SKM-1 (cell line): ENCODE measurements around the gene NPR1.
A peak's percentile ranks its signal among the peaks of the same experiment; 100 is the strongest.
"Not testable (repeated sequence)": the region's sequence is repeated elsewhere in the genome, so short reads cannot be mapped to it uniquely, and the experiment has no call there.

Experiments
- DNase-seq: peaks from one replicate; lab custom pipeline; 2025; ENCODE audit not compliant: unreplicated experiment; lab: John Stamatoyannopoulos, UW

Gene NPR1

GRCh38 chr1:153649137-153649862 is 29.2 kb upstream of the NPR1 start:
- DNase-seq = no peak

DNA sequence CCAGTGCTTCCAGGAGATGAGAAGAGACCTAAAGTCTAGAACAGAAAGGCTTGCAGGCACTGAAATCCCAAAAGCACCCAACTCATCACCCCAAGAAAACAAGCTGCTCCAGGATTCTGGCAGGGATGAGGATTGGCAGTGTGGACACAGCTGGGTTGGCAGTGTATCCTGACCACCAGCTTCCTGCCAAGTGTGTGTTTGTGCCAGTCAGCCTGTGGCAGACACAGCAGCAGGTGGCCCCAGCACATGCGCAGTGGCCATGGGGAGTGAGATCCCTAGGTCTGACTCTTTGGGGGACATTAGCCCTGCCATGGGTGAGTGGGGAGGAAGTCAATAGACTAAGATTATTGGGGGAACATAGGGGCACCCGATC is 28.6 kb upstream of the NPR1 start:
- no peak for DNase-seq

DNA sequence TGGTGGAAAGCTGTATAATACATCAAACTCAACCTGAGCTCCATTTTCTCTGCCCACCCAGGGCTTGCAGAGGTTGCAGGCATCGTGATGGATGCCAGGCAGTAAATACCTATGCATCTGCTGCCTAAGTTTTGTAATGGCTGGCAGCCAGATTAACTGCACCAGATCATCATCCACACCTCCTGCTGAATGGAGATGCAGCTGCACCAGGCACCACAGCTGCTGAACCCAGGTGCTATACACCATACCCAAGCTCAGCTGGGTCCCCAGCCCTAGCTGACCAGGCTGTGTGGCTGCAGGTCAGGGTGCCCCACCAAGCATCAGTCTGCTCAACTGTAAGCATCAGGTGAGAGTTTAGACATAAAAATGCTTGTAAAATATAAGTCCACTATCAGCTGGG is 26.7 kb upstream of the NPR1 start:
- no peak for DNase-seq

DNA sequence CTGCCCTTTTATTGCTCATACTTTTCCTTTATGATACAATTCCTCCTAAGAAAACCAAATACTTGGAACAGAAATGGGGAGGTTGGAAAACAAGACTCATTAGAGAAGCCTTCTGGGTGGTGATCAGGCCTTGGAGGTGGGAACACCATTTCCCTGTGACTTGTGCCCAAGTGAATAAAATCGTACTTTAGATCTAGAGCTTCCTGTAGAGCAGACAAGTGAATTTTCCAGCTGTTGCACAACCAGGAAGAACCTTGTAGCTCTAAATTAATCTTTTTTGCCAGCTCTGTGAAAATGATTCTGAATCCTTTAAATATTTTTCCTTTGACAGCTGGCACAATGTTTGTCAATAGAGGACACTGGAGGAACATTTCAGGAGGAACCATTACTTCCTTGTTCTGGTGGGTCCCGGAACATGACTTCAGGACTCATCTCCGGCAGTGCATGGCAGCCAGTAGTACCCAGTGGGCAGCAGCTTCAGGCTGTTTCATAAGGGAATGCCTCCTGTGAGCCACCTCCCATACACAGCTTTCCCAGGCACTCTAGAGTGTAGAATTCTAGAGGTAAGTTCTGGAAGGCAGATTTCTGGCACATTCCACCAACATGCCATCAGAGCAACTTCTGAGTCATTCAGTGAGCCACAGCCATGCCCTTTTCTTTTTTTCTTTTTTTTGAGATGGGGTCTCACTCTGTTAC is 25.5 kb upstream of the NPR1 start:
- DNase-seq = no peak

- DNase-seq = no peak
Measured at GRCh38 chr1:153655333-153655732, 23.2 kb upstream of the NPR1 start.

- peak; percentile 91 for DNase-seq
Measured at GRCh38 chr1:153658400-153659174, 19.9 kb upstream of the NPR1 start, which contains the start of gene SNAPIN. Gene SNAPIN (plus strand): TSS chr1:153658703. CDS start chr1:153658744, 41 bp downstream.

GRCh38 chr1:153659175-153659534 is 19.3 kb upstream of the NPR1 start:
- no peak for DNase-seq

- DNase-seq = no peak
Measured at GRCh38 chr1:153659656-153660055, 18.8 kb upstream of the NPR1 start.

DNA sequence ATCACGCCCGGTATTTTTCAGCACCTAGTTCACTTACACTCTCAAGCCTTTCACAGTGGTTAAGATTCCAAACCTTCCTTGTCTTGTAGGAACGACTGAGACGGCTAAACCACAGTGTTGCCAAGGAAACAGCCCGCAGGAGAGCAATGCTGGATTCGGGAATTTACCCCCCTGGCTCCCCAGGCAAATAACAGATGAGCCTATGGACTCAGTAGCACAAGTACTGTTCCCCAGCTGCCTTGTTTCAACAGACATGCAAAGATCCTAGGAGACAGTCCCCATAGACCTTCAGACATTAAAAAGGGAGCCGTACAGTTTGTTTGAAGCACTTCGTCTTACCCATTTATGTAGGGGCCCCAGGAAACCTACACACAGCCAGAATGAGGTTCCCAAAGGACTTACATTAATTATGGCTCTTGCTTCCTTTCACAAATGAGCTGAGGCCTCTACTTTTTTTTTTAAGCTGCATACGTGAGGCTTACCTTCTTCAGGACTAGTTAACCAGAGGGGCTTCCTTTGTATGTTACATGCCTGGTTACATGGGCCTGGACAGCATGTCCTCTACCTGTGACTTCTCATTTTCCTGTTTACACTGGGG is 17.3 kb upstream of the NPR1 start:
- DNase-seq = no peak

GRCh38 chr1:153662269-153662668 is 16.2 kb upstream of the NPR1 start:
- no peak for DNase-seq

DNA sequence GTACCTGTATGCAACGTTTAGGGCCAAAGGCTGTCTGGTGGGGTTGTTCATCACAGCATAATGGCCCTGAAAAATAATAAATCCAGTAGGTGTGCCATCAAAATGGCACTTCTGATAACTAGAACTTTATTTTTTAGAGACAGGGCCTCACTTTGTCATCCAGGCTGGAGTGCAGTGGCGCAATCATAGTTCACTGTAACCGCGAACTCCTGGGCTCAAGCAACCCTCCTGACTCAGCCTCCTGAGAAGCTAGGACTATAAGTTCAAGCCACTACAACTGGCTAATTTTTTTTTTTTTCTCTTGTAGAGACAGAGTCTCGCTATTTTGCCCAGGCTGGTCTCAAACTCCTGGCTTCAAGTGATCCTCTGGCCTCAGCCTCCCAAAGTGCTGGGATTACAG is 15.3 kb upstream of the NPR1 start:
- DNase-seq = no peak

DNA sequence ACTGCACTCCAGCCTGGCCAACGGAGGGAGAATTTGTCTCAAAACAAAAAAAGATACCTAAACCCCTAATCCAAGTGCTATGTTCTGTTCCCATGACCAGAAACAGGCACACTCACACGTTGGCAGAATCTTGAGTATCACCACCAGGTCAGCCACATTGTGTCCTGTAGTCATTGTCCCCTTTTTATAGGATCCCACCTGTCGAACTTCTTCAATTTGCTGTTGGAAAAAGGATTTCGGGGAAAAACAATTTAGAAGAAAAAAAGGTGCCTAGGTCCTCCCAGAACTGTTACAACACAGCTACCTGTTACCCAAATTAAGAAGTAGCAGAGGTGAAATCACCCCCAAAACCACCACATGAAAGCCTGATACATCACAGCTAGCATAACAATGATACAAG is 11.0 kb upstream of the NPR1 start:
- DNase-seq = no peak

DNA sequence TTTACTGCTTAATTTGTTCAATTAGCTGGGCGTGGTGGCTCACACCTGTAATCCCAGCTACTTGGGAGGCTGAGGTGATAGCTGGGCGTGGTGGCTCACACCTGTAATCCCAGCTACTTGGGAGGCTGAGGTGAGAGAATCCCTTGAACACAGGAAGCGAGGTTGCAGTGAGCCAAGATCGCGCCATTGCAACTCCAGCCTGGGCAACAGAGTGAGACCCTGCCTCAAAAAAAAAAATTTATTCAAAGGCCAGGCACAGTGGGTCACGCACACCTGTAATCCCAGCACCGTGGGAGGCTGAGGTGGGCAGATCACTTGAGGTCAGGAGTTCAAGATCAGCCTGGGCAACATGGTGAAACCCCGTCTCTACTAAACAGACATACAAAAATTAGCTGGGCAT is 9.8 kb upstream of the NPR1 start:
- not testable (repeated sequence) for DNase-seq

DNA sequence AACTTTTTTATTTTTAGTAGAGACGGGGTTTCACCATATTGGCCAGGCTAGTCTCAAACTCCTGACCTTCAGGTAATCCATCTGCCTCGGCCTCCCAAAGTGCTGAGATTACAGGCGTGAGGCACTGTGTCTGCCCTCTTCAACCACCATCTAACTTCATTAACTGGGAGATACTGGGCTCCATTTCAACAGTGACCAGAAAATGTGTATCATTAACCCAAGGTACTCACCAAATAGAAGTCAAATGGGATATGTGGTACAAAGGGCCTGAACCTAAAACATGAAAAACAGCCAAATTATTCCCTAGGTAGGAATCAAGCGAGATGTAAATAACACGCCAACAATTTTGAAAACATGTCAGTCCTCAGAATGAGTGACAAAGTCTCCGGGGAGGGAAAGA is 8.9 kb upstream of the NPR1 start:
- no peak for DNase-seq

DNA sequence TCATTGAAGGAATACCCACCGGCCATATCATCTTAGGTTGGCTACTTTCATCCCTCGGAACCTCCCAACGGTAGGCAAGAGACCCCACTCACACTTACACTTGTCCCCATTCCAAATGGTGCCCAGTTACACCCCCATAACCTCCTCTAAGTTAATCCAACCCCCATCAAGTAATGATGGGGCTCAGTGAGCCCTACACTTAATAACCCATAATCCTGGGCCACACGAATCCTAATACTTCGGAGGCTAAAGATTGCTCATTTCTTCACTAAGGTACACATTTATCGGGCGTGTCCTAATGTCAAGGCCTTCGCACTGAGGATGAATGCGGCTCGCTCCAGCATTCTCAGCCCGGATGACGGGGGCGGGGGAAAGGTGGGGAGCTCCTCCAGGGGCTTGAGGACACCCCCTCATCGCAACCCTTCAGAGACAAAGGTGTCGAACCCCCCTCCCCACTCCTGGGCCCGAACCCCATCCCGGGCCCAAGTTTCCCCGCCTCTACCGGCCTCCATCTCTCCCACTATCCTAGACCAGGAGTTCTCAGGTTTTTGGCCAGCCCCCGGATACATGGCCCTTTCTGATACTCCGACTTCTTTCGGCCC is 8.1 kb upstream of the NPR1 start:
- no peak for DNase-seq

DNA sequence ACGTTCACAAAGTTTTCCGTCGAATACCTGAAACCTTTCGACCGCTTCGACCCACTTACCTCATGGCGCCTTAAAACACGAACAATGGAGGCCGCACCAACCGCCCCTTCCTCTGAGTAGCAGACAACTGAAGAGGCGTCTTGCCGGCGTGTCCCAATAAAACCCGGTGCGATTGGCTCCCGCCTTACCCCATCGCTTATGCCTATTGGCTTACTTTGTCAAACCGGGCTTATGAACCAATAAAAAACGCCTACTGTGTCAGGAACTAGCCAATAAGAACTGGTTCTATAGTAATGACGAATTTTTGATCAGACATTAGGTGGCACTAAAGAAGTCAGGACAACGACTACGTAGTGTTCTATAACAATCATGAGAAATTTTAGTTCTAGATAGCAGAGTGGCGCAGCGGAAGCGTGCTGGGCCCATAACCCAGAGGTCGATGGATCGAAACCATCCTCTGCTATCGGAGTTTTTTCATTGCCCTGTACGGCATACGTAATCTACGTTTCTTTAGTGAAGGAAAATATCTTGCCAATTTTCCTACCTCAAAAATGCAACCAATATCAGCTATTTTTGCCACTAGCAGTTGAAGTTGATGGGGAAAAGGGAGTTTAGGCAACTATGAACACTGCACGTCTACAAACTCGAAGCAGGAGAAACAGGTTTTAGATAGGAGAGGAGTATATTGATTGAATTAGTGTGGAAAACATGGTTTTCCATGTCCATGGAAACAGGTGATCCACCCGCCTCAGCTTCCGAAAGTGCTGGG is 7.4 kb upstream of the NPR1 start, which contains the start of gene ILF2:
TSS of gene ILF2 (minus strand) at position 135 of the 769 bp plus-strand sequence. CDS start at position 64, 71 bp downstream.
- DNase-seq = peak; percentile 100

DNA sequence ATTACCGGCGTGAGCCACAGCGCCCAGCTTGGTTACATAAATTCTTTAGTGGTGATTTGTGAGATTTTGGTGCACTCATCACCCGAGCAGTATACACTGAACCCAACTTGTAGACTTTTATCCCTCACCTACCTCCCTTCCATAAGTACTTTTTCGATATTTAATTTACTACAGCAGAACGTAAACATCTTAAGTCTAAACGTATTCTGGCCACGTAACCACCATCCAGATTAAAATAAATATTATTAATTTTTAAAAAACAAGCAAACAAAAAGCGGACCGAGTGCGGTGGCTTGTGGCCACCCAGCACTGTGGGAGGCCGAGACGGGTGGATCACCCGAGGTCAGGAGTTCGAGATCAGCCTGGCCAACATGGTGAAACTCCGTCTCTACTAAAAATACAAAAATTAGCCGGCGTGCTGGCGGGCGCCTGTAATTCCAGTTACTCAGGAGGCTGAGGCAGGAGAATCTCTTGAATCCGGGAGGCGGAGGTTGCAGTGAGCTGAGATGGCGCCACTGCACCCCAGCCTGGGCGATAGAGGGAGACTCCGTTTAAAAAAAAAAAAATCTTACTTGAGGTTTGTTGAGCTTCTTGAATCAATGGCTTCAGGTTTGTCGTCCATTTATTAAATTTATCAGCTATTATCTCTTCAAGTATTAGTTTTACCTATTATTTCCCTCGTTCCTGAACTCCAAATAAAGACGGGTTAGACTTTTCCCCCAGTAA is 6.7 kb upstream of the NPR1 start:
- DNase-seq = peak; percentile 72

DNA sequence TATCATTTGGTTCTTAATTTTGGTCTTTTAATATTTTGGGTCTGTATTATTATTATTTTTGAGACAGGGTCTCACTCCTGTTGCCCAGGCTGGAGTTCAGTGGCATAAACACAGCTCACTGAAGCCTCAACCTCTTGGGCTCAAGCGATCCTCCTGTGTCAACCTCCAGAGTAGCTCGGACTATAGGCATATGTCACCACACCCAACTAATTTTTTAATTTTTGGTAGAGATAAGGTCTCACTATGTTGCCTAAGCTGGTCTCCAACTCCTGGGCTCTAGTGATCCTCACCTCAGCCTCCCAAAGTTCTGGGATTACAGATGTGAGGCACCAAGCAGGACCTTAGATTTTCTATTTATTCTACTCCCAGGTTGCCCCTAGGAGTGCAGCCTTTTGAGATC is 5.0 kb upstream of the NPR1 start:
- DNase-seq = no peak

- DNase-seq = peak; percentile 50
Measured at GRCh38 chr1:153677718-153678518, 570 bp upstream of the NPR1 start.
